Anterior cingulate cortex (tissue), 58 donors: ENCODE results near the gene RBM15B.
"Not testable (repeated sequence)": the region's sequence is repeated elsewhere in the genome, so short reads cannot be mapped to it uniquely, and the experiment has no call there.

Experiments
- DNase-seq, 58 donors: peaks; one replicate each; lab custom pipeline; 2025; lab: John Stamatoyannopoulos, UW

Gene RBM15B

GRCh38 chr3:51375571-51375970 is 15.5 kb upstream of the RBM15B start:
- no peak for DNase-seq

- no peak for DNase-seq
Measured at GRCh38 chr3:51378065-51378464, 13.0 kb upstream of the RBM15B start.

- DNase-seq = no peak
Measured at GRCh38 chr3:51378726-51379125, 12.4 kb upstream of the RBM15B start.

DNA sequence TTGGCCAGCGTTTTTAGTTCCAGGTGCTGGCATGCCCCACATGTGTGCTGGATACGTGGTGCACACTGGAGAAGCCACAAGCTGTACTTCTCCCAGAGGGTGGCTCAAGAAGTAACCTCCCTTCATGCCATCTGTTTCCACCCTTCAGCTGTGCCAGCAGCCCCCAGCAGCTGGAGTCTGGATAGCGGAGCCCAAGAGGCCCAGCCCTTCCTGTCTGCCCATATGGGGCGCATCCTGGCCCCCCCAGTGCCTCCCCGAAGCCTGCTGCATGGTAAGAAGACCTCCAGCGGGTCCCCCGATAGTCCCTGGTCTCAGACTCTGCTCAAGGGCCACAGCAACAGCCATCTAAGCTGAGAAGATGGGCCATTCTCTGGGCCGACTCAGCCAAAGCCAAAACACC is 11.8 kb upstream of the RBM15B start:
- no peak for DNase-seq

DNA sequence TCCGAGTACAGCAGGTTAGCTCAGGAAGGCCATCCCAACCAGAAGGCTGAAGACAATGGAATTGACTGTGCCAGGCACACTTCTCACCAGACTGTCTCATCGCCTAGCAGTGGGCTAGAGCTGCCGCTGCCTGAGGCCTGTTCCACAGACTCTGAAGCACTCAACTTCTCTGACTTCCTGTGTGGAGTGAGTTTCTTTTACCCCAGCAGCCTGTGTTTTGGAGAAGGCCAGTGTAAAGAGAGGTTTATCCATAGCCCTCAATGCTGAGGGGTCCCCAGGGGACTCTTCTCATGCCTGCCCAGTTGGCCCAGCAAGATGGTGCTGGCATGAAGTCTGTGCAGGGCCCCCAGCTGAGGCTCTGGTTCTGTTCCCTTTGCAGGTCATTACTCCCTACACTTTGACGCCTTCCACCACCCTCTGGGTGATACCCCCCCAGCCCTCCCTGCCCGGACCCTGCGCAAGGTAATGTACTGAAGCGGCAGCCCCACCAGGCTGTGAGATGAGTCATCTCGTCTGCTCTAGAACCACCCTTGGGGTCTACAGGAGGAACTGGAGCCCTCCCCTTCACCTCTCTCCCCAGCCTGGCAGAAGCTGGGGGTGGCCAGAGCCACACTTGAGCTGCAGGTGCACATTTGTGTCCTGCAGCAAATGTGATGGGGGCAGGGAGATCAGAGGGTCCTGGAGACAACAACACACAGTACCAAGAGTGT is 11.2 kb upstream of the RBM15B start:
- no peak for DNase-seq

DNA sequence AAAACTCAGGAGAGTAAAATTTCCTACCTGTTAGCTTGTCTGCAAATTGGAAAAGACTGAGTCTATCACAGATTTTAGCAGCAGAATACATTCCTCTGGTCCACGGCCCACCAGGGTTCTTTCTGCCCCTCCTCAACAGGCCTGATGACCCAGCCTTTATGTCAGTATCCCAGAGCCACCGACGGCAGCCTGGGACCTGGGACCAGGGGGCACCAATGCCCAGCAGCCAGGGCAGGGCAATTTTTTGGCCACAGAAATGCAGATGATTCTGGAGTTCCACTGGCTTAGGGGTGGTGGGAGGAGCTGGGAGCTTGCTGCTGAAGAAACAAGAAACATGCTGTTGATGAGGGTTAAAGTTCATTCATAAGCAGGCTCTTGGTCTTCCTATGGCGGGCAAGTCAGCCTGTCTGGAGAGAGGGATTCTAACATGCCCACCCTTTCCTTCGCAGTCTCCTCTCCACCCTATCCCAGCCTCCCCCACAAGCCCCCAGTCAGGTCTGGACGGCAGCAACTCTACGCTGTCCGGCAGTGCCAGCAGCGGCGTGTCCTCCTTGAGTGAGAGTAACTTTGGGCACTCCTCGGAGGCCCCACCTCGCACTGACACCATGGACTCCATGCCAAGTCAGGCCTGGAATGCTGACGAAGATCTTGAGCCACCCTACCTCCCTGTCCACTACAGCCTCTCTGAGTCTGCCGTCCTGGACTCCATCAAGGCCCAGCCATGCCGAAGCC is 10.3 kb upstream of the RBM15B start:
- no peak for DNase-seq

GRCh38 chr3:51381333-51381705 is 9.8 kb upstream of the RBM15B start:
- DNase-seq = no peak

DNA sequence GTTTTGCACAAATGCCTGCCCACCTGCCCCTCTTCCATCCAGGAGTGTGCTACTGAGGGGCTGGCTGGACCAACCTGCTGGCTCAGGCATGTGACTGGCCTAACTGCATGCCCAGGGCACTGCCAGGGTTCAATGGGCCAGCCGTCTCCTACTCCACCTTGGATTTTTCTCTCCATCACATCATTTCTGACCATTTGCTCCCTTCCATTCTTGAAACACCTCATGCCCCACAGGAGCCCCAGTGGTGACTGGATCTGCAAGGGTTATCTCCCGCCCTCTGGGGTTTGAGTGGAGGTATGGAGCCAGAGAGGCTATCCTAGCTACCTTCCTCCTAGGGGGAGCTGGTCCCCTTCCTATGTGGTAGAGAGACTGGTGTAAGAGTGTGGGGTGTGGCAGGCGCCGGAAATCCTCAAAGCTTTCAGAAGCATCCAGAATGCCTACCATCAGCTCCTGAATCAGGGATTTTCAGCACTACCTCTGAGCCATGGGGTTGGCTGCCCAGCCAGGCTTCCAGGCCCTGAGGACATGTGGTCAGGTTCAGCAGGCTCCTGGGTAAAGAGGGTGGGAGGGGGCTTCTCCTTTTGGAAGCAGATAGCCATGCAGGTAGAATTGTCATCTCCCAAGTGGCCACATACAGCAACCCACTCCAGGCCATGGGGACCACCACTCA is 8.9 kb upstream of the RBM15B start:
- no peak for DNase-seq

GRCh38 chr3:51382947-51383578 is 8.0 kb upstream of the RBM15B start:
- no peak for DNase-seq

- peak in 10 of 58 donors; percentile 29 to 77 (median 64) for DNase-seq
Measured at GRCh38 chr3:51384055-51384725, 6.9 kb upstream of the RBM15B start.

- DNase-seq = peak; percentile 84 to 99 (median 98)
Measured at GRCh38 chr3:51384726-51385473, 6.2 kb upstream of the RBM15B start, which contains the start of gene MANF. Gene MANF, plus strand, starts transcription at chr3:51385291. Its CDS starts 52 bp downstream, at chr3:51385343.

DNA sequence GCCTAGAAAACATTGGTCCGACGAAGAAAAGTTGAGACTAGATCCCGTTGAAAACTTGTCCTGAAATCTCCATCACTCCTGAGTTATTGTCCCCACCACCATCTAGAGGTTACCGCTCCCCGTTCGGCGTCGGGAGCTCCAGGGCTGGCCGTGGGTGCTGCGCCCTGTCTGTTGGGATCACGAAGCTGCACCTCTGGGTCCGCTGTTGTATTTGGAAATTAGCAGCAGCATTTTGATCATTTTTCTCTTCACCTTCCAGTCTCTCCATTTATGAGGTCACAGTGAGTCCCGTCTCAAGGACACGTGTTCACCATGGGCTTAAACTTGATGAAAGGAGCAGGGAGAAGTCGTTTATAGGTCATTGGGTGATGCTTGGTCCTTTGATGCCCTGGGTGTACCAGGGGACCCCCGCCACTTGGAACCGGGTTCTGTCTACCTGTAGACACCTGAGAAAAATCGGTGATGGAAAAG is 5.4 kb upstream of the RBM15B start:
- DNase-seq = no peak

GRCh38 chr3:51386159-51386851 is 4.8 kb upstream of the RBM15B start:
- DNase-seq = no peak

- no peak for DNase-seq
Measured at GRCh38 chr3:51386852-51387229, 4.2 kb upstream of the RBM15B start.

GRCh38 chr3:51387281-51387680 is 3.8 kb upstream of the RBM15B start:
- not testable (repeated sequence) for DNase-seq

DNA sequence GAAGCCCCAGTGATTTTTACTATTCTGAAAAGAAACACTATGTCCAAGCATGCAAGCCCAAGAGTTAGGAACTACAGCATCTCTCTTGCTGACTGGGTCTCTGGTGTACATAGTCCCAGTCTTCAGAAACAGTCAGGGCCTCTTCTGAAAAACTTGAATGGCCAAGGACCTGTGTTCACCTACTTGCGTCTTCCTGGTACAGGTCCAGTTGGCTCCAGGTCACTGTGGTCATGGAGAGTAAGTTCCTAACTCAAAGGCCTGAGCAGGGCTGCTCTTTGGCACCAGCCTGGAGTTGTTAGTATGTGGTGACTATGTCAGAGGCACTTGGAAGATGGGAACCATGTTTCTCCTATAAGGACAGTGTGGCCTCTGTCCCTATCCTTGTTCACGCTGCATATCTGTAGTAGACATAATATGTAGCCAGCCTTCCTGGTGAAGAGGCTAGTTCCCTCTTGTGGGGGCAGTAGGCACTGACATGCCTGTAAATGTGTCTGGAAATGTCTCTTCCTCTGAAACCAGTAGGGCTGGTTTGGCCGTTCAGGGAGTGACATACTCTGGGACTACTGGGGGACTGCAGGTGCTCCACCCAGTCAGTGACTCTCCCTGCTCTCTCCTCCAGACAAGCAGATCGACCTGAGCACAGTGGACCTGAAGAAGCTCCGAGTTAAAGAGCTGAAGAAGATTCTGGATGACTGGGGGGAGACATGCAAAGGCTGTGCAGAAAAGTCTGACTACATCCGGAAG is 2.6 kb upstream of the RBM15B start:
- peak in 2 of 58 donors; percentile 20 to 25 for DNase-seq

DNA sequence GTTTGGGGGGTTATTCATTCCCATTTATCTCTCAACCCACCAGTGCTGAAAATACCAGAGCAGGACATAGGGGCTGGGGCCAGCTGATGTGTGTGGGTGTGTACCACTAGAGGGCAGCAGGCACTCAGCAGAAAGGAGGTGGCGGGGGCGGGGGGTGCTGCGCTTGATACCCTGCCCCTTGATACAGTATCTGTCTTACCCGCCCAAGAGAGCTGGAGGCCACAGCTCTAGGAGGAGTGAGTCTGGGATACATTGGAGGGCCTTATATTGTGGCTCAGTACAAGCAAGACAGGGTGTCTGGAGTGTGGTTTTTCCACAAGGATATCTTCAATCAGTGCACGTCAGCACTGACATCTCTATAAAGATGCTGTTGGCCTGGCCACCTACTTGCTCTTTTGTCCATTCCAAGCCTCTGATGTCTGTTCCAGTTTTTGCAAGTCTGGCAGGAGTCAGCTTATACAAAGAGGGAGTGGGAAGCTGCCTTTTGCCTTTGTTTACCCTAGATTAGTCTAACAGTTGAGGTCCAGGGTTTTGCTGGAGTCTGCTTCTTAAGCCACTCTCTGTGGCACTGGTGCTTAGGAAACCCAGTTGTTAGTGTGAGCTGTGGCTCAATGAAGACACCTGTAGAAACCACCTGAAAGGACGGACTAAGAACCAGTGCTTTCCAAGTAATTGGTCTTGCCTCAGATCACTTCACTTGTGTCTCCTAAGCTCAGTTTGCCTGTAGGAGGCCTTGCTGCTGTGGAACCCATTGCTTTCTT is 1.5 kb upstream of the RBM15B start:
- DNase-seq = peak in 30 of 58 donors; percentile 10 to 54 (median 26)
